Subcutaneous abdominal adipose tissue (tissue), 5 donors: ENCODE results near the gene PGLYRP2.

Experiments
- H3K27ac ChIP-seq: one replicate; pipeline ENCODE4 v1.7.0; 2013; ENCODE audit warnings: low read depth, mild to moderate bottlenecking, inconsistent platforms, low read length, moderate library complexity
- H3K27me3 ChIP-seq, 5 donors: one replicate each; pipeline ENCODE4 v1.7.0; 2013; ENCODE audit warnings: low read length in 5 of 5, inconsistent platforms in 1 of 5; ENCODE audit not compliant: control insufficient read depth in 5 of 5, insufficient read depth in 4 of 5
- H3K36me3 ChIP-seq, 5 donors: one replicate each; pipeline ENCODE4 v1.7.0; 2013; ENCODE audit warnings: low read length in 5 of 5; ENCODE audit not compliant: control insufficient read depth in 5 of 5, insufficient read depth in 5 of 5
- H3K4me1 ChIP-seq, 5 donors: one replicate each; pipeline ENCODE4 v1.7.0; 2013; ENCODE audit warnings: low read length in 5 of 5, mild to moderate bottlenecking in 3 of 5, moderate library complexity in 1 of 5; ENCODE audit not compliant: control insufficient read depth in 5 of 5, insufficient read depth in 5 of 5
- H3K4me3 ChIP-seq, 5 donors: one replicate each; pipeline ENCODE4 v1.7.0; 2013; ENCODE audit warnings: low read length in 5 of 5, low read depth in 1 of 5
- H3K9ac ChIP-seq, 5 donors: one replicate each; pipeline ENCODE4 v1.7.0; 2013; ENCODE audit warnings: low read length in 5 of 5, mild to moderate bottlenecking in 4 of 5, moderate library complexity in 3 of 5
- H3K9me3 ChIP-seq, 5 donors: one replicate each; pipeline ENCODE4 v1.7.0; 2013; ENCODE audit warnings: low read length in 5 of 5; ENCODE audit not compliant: control insufficient read depth in 5 of 5
- donor health status: healthy.
- donor health status: healthy.
- donor health status: healthy.
- donor health status: healthy.
- donor health status: healthy.

PGLYRP2 gene

DNA sequence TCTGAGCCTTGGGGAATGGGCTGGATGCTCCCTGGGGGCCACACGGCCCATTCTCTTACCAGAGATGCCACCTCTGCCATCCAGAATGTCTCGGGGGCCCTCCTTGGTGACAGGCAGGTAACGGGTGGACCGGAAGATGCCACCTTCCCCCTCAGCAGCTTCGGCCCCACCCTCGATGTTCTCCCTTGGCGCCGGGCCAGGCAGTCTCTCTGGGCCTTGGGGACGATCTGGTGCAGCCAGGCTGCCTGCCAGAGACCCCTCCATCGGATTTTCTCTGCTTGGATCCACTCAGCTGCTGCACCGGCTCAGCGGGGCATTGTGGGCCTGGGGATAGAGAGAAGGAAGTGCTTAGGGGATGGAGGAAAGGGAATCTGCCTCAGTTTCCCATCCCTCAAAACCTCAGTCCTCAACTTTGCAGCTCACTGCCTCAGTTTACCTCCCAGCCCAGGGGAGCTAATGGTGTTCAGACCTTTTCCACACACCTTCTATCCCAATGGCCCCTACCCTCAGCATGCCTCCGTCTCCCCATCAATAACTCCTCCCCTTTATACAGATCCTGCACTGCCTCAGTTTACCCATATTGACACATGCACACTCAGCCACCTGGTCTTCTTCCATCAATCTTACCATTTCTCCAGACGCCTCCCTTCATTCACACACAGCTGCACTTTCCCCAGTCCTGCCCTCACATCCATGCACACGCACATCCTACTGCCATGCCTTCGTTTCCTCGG lies 31.1 kb downstream of the PGLYRP2 start:
- H3K27me3 ChIP-seq: no peaks in the 10 kb centered on the region
- H3K36me3 ChIP-seq: peaks cover 0 to 26% (median 5%) of the 10 kb centered on the region in 5 donors
- no peak overlapping the region for H3K4me3 ChIP-seq
- no peak overlapping the region for H3K27ac ChIP-seq
- no peaks in the 10 kb centered on the region for H3K9me3 ChIP-seq
- peaks cover 1 to 34% (median 19%) of the 10 kb centered on the region in 5 donors for H3K4me1 ChIP-seq
- peak overlapping the region in 1 of 5 donors; percentile 3 for H3K9ac ChIP-seq

DNA sequence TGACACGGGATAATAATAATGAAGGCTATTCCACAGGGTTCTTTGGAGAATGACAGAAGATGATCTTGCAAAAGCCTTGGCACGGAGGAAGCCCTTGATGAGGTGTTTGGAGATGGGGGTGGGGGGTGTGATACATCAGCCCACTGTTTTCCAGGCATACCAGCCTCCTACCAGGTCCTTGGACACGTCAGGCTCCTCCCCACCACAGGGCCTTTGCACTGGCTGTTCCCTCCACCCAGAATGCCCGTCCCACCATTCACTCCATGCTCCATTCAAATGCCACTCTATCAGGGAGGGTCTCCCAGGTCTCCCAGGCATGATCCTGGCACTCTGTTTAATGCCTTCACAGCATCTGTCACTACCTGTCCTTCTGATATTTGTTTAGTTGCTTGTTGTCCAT lies 32.2 kb downstream of the PGLYRP2 start:
- Histone ChIP-seq H3K27me3 (no peaks in the 10 kb centered on the region), H3K9ac (no peak overlapping the region), H3K9me3 (no peaks in the 10 kb centered on the region), H3K4me3 (no peak overlapping the region), H3K4me1 (peaks cover 0 to 26% (median 12%) of the 10 kb centered on the region in 5 donors), H3K36me3 (peaks cover 0 to 26% (median 5%) of the 10 kb centered on the region in 5 donors), H3K27ac (no peak overlapping the region)

DNA sequence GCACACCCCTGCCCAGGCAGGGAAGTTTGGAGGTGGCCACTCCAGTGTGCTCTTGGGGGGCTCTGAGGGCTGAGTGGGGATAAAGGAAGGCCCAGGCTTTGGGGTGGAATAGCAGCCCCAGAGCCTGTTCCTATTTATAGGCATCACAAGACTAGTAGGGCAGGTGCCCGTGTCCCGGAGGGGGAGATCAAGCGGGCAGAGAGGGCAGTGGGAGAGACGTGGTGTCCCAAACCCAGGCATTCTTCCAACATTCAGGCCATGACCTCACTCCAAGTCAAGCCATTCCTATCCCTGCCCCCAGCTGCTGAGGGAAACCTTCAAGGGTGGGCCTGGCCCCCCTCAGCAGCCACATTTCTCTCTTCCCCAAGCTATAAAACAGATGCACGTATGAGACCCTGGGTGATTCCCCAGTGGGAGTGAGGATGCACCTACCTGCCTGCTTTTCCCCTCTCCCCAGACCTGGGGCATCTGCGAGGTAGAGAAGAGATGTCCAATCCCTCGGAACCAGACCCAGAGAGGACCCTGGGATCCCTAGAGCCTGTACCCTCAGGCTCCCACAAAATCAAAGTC lies 33.4 kb downstream of the PGLYRP2 start:
- H3K4me3 ChIP-seq: no peak overlapping the region
- H3K9ac ChIP-seq: no peak overlapping the region
- peaks cover 0 to 26% (median 5%) of the 10 kb centered on the region in 5 donors for H3K36me3 ChIP-seq
- H3K27me3 ChIP-seq: no peaks in the 10 kb centered on the region
- H3K9me3 ChIP-seq: no peaks in the 10 kb centered on the region
- no peak overlapping the region for H3K27ac ChIP-seq
- H3K4me1 ChIP-seq: peaks cover 0 to 19% (median 12%) of the 10 kb centered on the region in 5 donors

DNA sequence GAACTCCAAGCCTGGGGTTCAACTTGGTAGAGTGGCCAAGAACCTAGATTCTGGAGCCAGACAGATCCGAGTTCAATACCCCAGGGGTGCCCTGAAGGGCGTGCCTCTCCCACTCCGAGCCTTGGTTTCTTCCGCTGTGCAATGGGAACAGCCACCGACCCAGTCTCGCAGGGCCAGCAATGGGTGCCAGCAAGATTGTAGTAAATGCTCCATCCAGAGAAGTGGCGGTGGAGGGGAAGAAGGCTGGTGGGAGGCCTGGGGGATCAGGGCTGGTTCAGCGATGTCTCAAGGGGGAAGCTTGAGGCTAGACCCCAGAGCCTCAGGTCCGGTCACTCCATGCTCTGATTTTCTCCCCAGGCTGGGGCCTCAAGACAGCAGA lies 34.1 kb downstream of the PGLYRP2 start:
- no peak overlapping the region for H3K9ac ChIP-seq
- H3K27me3 ChIP-seq: no peaks in the 10 kb centered on the region
- H3K27ac ChIP-seq: no peak overlapping the region
- H3K4me1 ChIP-seq: peaks cover 0 to 19% (median 12%) of the 10 kb centered on the region in 5 donors
- no peak overlapping the region for H3K4me3 ChIP-seq
- no peaks in the 10 kb centered on the region for H3K9me3 ChIP-seq
- H3K36me3 ChIP-seq: peaks cover 0 to 26% (median 5%) of the 10 kb centered on the region in 5 donors

DNA sequence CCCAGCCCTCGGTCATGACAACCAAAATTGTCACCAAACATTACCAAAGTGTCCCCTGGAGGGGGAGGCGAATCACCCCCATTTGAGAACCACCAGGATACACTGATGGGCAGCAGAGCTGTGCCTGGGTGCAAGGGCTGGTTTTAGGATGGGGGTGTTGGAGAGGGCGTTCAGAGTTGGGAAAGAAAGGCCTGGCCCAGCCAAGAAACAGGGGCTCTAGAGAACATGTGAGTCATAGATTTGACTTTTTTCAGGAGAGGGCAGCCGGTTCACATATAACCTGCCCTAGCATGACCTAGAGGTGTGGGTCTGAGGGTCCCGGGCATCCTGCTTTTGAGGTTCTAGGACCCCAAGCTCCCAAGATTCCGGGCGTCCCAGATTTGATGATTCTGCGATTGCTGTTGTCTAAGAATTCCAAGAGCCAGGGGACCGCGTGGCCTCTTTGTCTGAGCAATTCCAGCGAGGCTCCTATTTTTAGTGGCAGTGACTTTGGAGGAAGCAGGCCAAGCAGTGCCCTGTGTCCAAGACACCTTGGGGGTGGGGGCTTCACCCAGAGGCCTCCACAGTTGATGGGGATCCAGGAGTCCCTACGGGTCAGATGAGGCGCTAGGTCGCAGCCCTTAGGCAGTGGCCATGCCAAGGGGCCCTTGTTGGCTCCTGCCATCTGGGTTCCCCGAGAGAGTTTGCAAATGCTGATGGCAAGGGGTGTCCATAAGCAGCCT lies 34.6 kb downstream of the PGLYRP2 start:
- H3K9me3 ChIP-seq: no peaks in the 10 kb centered on the region
- peaks cover 0 to 22% (median 12%) of the 10 kb centered on the region in 5 donors for H3K4me1 ChIP-seq
- no peaks in the 10 kb centered on the region for H3K27me3 ChIP-seq
- no peak overlapping the region for H3K4me3 ChIP-seq
- H3K36me3 ChIP-seq: peaks cover 0 to 26% (median 5%) of the 10 kb centered on the region in 5 donors
- H3K27ac ChIP-seq: no peak overlapping the region
- H3K9ac ChIP-seq: no peak overlapping the region

DNA sequence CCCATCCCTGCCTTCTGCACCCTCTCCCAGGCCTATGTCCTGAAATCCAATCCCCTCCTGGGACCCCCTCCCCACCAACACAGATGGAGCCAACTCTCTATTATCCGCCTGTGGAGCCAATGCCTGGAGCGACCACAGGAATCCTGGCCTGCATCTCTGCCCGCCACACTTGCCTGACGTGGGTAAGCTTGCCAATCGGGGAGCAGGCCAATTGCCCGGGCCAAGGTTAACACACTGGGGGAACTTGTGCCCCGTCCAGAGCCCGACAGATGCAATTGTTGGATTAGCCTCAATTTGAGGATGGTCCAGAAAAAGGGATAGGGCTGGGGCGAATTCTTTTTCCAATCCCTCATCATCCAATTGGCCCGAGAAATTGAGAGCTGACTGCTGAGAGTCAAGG lies 35.5 kb downstream of the PGLYRP2 start:
- no peak overlapping the region for H3K4me3 ChIP-seq
- H3K9me3 ChIP-seq: no peaks in the 10 kb centered on the region
- H3K36me3 ChIP-seq: peaks cover 0 to 32% (median 5%) of the 10 kb centered on the region in 5 donors
- H3K9ac ChIP-seq: no peak overlapping the region
- no peaks in the 10 kb centered on the region for H3K27me3 ChIP-seq
- peaks cover 0 to 21% (median 7%) of the 10 kb centered on the region in 5 donors for H3K4me1 ChIP-seq
- no peak overlapping the region for H3K27ac ChIP-seq

DNA sequence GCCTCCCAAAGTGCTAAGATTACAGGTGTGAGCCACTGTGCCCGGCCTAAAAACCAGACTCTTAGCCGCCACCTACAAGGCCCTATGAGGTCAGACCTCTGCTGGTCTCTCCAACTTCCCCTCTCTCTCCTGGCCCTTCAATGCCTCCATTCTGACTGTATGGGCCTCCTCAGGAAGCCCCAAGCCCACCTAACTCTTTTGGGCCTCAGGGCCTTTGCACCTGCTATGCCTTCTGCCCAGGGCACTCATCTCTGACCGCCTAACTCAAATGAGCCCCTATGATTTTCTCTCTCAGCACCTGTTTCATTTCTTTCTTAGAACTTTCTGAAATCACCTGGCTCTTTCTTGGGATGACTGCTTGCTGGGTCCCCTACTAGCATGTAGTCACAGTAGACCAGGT lies 36.0 kb downstream of the PGLYRP2 start:
- peaks cover 0 to 37% (median 5%) of the 10 kb centered on the region in 5 donors for H3K36me3 ChIP-seq
- H3K4me3 ChIP-seq: no peak overlapping the region
- no peaks in the 10 kb centered on the region for H3K9me3 ChIP-seq
- H3K27me3 ChIP-seq: no peaks in the 10 kb centered on the region
- peaks cover 0 to 16% (median 2%) of the 10 kb centered on the region in 5 donors for H3K4me1 ChIP-seq
- H3K27ac ChIP-seq: no peak overlapping the region
- no peak overlapping the region for H3K9ac ChIP-seq

DNA sequence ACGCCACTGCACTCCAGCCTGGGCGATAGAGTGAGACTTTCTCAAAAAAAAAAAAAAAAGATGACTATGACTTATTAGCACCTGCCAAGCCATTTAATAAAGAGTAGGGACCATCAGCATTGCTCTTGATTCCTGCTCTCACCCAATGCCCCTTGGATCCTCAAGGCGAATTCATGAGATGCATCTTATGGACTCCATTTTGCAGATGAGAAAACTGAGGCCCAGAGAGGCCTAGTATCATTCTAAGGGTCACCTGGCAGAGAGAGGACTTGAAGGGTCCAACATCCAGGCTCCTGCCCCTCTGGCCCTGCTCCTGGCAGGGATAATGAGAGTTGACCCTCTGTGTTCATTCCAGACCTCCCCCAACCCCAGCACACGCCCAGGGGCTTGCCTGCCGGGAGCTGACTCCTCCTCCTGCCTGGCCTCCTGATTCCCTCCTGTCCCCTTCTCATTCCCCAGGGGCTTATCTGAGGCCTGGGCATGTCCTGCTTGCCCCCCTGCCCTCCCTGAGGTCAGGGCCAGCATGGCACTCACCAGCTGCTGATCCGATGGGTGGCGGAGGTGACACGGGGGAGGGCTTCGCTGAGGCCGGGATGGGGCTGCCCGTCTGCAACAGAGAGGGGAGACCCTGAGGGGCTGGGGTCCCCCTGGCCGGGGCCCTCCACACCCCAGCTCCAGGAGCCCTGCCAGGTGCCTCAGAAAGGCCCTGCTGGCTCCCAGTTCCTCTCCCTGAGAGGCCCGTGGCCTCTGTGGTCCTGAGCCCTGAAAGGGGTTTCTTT lies 37.0 kb downstream of the PGLYRP2 start:
- H3K9me3 ChIP-seq: no peaks in the 10 kb centered on the region
- H3K36me3 ChIP-seq: peaks cover 0 to 35% (median 5%) of the 10 kb centered on the region in 5 donors
- no peak overlapping the region for H3K4me3 ChIP-seq
- H3K27me3 ChIP-seq: no peaks in the 10 kb centered on the region
- H3K9ac ChIP-seq: no peak overlapping the region
- no peak overlapping the region for H3K27ac ChIP-seq
- peaks cover 0 to 25% (median 4%) of the 10 kb centered on the region in 5 donors for H3K4me1 ChIP-seq

DNA sequence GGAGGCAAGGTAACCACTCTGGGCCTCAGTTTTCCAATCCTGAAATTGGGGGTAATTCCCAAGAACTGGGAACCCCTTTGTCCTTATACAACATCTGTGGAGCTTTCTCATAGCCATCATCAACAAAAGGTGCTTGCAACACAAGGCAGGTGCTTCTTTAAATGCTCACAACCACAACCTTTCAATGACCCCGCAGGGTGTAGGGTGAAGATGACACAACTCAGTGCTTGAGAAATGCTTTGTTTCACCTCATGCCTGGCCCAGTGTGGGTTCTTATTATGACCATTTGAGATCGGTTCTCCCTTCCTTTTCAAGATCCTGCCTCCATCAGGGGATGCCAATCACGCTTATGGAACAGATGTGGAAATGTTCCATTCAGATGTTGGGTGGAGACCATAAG lies 38.0 kb downstream of the PGLYRP2 start:
- no peaks in the 10 kb centered on the region for H3K9me3 ChIP-seq
- peaks cover 0 to 28% (median 4%) of the 10 kb centered on the region in 5 donors for H3K4me1 ChIP-seq
- no peak overlapping the region for H3K9ac ChIP-seq
- H3K27ac ChIP-seq: no peak overlapping the region
- no peaks in the 10 kb centered on the region for H3K27me3 ChIP-seq
- H3K4me3 ChIP-seq: no peak overlapping the region
- H3K36me3 ChIP-seq: peaks cover 0 to 26% (median 4%) of the 10 kb centered on the region in 5 donors
